ENCODE results near the gene RAB36. TPM values are rescaled to one million over a fixed set of nuclear protein-coding genes. Genes with fewer than 3 reads are reported as not detected.

RAB36 gene
- total RNA-seq, 6 experiments from 2014 or later, result 5.4 to 7.1 (median 6.3) TPM

- peaks cover 9% of the 10 kb centered on the region for H3K36me3 Mint-ChIP-seq (ENCODE audit: low read depth)
- no peaks in the 10 kb centered on the region for H3K9me3 Mint-ChIP-seq
- H3K27me3 Mint-ChIP-seq (ENCODE audit: insufficient read depth), result no peaks in the 10 kb centered on the region; the same call in 1 of the 2 replicates
- peak overlapping the region; percentile 84 for H3K4me3 Mint-ChIP-seq
- peaks cover 59% of the 10 kb centered on the region for H3K4me1 Mint-ChIP-seq (ENCODE audit: low read depth)
- DNase-seq, result no peak
- no peak for TF ChIP-seq CTCF (IDR thresholded peaks at IDR 0.05)
- no peak overlapping the region for H3K27ac Mint-ChIP-seq
These were observed 37.2 kb downstream of the RAB36 start for GRCh38 chr22:23182309-23183060.

- TF ChIP-seq CTCF (IDR thresholded peaks at IDR 0.05), result no peak
- H3K9me3 Mint-ChIP-seq, result no peaks in the 10 kb centered on the region
- H3K27ac Mint-ChIP-seq, result peak overlapping the region; percentile 16; the same call in 1 of the 2 replicates
- H3K36me3 Mint-ChIP-seq (ENCODE audit: low read depth), result peaks cover 14% of the 10 kb centered on the region
- peak overlapping the region; percentile 84 for H3K4me3 Mint-ChIP-seq
- H3K27me3 Mint-ChIP-seq (ENCODE audit: insufficient read depth), result no peaks in the 10 kb centered on the region; the same call in 1 of the 2 replicates
- no peak for DNase-seq
- H3K4me1 Mint-ChIP-seq (ENCODE audit: low read depth), result peaks cover 66% of the 10 kb centered on the region
These were observed 37.9 kb downstream of the RAB36 start for GRCh38 chr22:23183061-23183698.

GRCh38 chr22:23184100-23184763, 39.0 kb downstream of the RAB36 start:
- no peaks in the 10 kb centered on the region; the same call in 1 of the 2 replicates for H3K27me3 Mint-ChIP-seq (ENCODE audit: insufficient read depth)
- TF ChIP-seq CTCF (IDR thresholded peaks at IDR 0.05), result no peak
- H3K27ac Mint-ChIP-seq, result no peak overlapping the region
- peaks cover 60% of the 10 kb centered on the region for H3K4me1 Mint-ChIP-seq (ENCODE audit: low read depth)
- peaks cover 14% of the 10 kb centered on the region for H3K36me3 Mint-ChIP-seq (ENCODE audit: low read depth)
- DNase-seq, result no peak
- no peaks in the 10 kb centered on the region for H3K9me3 Mint-ChIP-seq
- no peak overlapping the region for H3K4me3 Mint-ChIP-seq

- H3K9me3 Mint-ChIP-seq, result no peaks in the 10 kb centered on the region
- DNase-seq, result no peak
- peaks cover 14% of the 10 kb centered on the region for H3K36me3 Mint-ChIP-seq (ENCODE audit: low read depth)
- TF ChIP-seq CTCF (IDR thresholded peaks at IDR 0.05), result no peak
- H3K27me3 Mint-ChIP-seq (ENCODE audit: insufficient read depth), result no peaks in the 10 kb centered on the region; the same call in 1 of the 2 replicates
- peaks cover 57% of the 10 kb centered on the region for H3K4me1 Mint-ChIP-seq (ENCODE audit: low read depth)
- no peak overlapping the region for H3K27ac Mint-ChIP-seq
- H3K4me3 Mint-ChIP-seq, result no peak overlapping the region
These were observed 39.5 kb downstream of the RAB36 start for GRCh38 chr22:23184764-23185113.

GRCh38 chr22:23187211-23187610, 41.9 kb downstream of the RAB36 start:
- peaks cover 10% of the 10 kb centered on the region for H3K36me3 Mint-ChIP-seq (ENCODE audit: low read depth)
- DNase-seq, result no peak
- no peaks in the 10 kb centered on the region; the same call in 1 of the 2 replicates for H3K27me3 Mint-ChIP-seq (ENCODE audit: insufficient read depth)
- peaks cover 49% of the 10 kb centered on the region for H3K4me1 Mint-ChIP-seq (ENCODE audit: low read depth)
- H3K4me3 Mint-ChIP-seq, result no peak overlapping the region
- TF ChIP-seq CTCF (IDR thresholded peaks at IDR 0.05), result no peak
- no peaks in the 10 kb centered on the region for H3K9me3 Mint-ChIP-seq
- no peak overlapping the region for H3K27ac Mint-ChIP-seq

Measured in HFFc6 (cell line).